Activated gamma-delta T cell treated with anti-CD3 and anti-CD28 coated beads, Interleukin-2, amount 50 U/mL, for 16 hours (primary cell): ENCODE results near the gene CBX2.

Experiments used
- DNase-seq: peaks from one replicate; pipeline ENCODE4 v3.0.0-alpha.2; 2020; ENCODE audit warnings: low read depth

The CBX2 gene

GRCh38 chr17:79788455-79788854 is 10.5 kb downstream of the CBX2 start:
- DNase-seq: no peak

GRCh38 chr17:79788989-79789942 is 11.3 kb downstream of the CBX2 start:
- no peak for DNase-seq

- DNase-seq: no peak
These were observed 12.2 kb downstream of the CBX2 start for GRCh38 chr17:79789943-79790804.

GRCh38 chr17:79790805-79791734 is 13.1 kb downstream of the CBX2 start:
- no peak for DNase-seq

- DNase-seq: no peak
These were observed 13.8 kb downstream of the CBX2 start for GRCh38 chr17:79791735-79792161.

- DNase-seq: no peak
These were observed 14.5 kb downstream of the CBX2 start for GRCh38 chr17:79792341-79792871.

GRCh38 chr17:79792984-79793923 is 15.3 kb downstream of the CBX2 start:
- no peak for DNase-seq

- no peak for DNase-seq
These were observed 16.0 kb downstream of the CBX2 start for GRCh38 chr17:79793924-79794304.

- no peak for DNase-seq
These were observed 16.9 kb downstream of the CBX2 start for GRCh38 chr17:79794659-79795511.

- no peak for DNase-seq
These were observed 18.0 kb downstream of the CBX2 start for GRCh38 chr17:79795795-79796443.

GRCh38 chr17:79796444-79796762 is 18.5 kb downstream of the CBX2 start:
- no peak for DNase-seq

GRCh38 chr17:79796763-79797491 is 19.0 kb downstream of the CBX2 start, which contains the start of gene CBX8:
TSS of gene CBX8 (minus strand) at chr17:79797077. CDS start at chr17:79796998, 79 bp downstream.
- DNase-seq: peak; percentile 98

GRCh38 chr17:79797492-79798298 is 19.7 kb downstream of the CBX2 start:
- no peak for DNase-seq

GRCh38 chr17:79798299-79799173 is 20.6 kb downstream of the CBX2 start:
- no peak for DNase-seq

- no peak for DNase-seq
These were observed 21.2 kb downstream of the CBX2 start for GRCh38 chr17:79799174-79799537.
